Measurements from ENCODE around the gene CD274.
A peak's percentile ranks its signal among the peaks of the same experiment; 100 is the strongest.
"Not testable (repeated sequence)": the region's sequence is repeated elsewhere in the genome, so short reads cannot be mapped to it uniquely, and the experiment has no call there.

CD274 gene

DNA sequence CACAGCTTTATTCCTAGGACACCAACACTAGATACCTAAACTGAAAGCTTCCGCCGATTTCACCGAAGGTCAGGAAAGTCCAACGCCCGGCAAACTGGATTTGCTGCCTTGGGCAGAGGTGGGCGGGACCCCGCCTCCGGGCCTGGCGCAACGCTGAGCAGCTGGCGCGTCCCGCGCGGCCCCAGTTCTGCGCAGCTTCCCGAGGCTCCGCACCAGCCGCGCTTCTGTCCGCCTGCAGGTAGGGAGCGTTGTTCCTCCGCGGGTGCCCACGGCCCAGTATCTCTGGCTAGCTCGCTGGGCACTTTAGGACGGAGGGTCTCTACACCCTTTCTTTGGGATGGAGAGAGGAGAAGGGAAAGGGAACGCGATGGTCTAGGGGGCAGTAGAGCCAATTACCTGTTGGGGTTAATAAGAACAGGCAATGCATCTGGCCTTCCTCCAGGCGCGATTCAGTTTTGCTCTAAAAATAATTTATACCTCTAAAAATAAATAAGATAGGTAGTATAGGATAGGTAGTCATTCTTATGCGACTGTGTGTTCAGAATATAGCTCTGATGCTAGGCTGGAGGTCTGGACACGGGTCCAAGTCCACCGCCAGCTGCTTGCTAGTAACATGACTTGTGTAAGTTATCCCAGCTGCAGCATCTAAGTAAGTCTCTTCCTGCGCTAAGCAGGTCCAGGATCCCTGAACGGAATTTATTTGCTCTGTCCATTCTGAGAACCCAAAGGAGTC, at the start of gene CD274:
CD274 (plus strand) TSS at position 184 of the 733 bp plus-strand sequence. CDS start 5,572 bp downstream, outside the sequence.
- peak; percentile 58 for DNase-seq (ENCODE audit: low spot score)

DNA sequence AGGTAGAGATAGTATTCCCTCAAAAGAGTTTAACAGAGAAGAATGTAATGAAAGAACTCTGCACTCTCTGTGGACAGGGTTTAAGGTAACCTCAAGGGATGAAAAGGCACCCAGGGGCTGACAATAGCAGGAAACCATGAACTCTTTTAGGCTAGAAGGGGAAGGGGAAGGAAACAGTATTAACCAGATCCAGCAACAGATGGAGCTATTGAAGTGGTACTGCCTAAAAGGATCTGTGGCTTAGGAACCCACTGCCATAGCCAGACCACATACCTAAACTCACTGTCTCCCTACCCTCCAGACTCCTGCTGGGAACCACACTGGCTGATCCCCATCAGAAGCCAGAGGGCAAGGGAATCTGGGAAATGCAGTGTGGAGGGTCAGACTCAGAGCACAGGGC, 48.1 kb upstream of the CD274 start:
- DNase-seq (ENCODE audit: low spot score) = no peak

DNA sequence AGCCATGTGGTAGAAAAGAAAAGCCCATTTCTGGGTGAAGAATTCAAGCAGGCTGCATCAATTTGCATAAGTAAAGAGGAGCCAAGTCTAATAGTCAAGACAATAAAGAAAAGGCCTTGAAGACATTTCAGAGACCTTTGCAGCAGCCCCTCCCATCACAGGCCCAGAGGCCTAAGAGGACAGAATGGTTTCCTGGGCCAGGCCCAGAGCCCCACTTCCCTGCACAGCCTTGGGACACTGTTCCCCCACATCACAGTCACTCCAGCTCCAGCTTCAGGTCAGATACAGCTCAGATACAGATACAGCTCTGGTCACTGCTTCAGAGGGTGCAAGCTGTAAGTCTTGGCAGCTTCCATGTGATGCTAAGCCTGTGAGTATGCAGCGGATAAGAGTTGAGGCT, 41.7 kb upstream of the CD274 start:
- no peak for DNase-seq (ENCODE audit: low spot score)

DNA sequence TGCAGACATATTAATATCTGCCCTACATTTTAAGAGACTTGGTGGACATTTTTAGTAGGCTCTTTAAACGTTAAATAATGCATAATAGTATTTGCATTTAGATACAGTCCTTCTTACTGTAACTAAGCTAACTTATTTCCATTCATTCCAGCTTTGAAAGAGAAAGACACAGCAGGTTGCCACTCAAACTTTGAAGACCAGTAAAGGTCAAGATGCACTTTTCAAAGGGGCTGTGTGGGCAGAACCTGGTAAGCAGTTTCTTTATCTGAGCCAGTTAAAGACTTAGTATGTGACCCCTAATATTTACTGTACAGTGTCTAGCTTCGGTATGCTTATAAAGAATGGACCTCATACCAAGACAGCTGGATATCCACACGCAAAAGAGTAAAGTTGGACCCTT, 33.4 kb upstream of the CD274 start:
- no peak for DNase-seq (ENCODE audit: low spot score)

DNA sequence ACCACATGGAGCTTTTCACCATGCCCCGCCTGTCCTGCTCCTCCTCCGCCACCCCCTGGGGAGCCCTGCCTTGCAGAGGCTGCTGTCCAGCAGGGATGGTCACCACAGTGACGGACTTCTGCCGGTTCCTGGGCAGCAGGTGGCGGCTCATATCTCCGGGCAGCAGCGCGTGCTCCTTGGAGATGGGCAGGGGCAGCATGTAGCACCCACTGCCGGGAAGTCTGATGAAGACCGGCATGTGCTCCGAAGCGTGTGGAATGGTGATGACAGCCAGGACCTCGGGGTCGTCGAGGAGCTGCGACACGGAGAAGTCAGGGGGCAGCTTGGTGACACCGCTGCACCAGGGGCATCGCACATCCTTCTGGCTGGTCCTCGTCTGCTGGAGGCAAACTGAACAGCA, 31.9 kb upstream of the CD274 start:
- no peak for DNase-seq (ENCODE audit: low spot score)

DNA sequence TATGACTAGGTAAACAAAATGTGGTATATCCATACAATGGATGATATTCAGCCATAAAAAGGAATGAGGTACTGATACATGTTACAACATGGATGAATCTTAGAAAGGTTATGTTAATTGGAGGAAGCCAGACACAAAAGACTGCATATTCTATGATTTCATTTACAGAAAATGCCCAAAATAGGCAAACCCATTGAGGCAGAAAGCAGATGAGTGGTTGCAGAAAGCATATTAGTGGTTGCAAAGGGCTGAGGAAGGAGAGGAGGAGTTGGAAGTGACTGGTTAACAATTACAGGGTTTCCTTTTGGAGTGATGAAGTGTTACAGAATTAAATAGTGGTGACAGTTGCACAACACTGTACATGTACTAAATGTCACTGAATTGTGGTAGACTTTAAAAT, 30.4 kb upstream of the CD274 start:
- no peak for DNase-seq (ENCODE audit: low spot score)

DNA sequence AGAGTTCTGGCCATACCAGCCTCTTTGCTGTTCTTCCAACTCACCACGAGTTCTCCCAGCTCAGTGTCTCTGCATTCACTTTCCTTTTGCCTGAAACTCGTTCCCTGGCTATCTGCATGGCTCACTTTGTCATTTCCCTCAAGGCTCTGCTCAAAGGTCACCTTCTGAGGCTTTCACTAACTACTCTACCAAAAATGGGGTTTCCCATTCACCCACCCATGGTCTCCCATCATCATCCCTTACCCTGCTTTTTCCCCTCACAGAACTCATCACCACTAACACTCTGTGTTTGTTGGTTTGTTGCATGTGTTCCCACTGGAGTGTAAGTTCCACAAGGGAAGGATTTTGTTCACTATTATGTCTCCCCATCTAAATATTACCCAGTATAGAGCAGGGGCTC, 29.2 kb upstream of the CD274 start:
- DNase-seq (ENCODE audit: low spot score) = no peak

DNA sequence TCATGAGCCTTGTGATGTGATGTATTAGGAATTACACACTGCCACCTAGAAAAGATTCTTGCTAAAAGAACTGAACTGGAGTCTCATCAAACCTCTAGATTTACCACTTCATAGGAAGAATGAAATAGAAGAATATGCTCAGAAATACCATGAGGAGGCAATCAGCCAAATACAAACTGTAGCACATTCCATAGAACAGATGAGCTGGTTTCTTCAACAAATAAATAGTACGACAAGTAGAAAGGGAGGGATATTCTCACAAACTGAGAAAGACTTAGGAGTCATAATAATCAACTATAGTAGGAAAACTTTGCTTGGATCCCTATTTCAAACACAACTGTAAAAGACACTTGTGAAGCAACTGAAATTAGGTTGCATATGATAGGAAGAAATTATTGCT, 28.1 kb upstream of the CD274 start:
- DNase-seq (ENCODE audit: low spot score) = no peak

DNA sequence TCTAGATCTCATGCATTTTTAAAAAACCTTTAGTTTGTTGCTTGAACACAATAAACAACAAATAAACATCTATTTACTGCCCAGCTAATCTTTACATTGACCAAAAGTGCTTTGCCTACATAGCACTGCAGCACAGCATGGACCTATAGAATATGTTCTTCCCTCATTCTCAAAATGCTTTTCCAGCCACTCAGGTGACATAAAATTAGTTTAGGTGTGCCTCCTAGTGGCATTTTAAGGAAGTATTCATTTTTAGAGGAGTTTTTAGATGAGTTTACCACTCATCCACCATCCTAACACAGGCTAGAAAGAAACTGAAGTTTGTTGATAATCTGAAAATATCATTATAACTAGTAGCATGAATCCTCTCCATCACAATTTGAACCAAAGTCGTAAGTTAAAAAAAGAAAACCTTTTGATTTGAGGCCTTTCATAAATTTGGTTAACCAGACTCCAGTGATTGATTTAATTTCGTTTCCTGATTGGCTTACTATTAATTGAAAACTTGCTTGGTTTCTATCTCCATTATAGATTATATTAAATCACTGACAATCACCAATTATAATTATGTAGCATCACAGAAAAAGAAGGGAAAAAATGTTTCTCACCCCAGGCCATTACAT, 25.2 kb upstream of the CD274 start:
- peak; percentile 26 for DNase-seq (ENCODE audit: low spot score)

DNA sequence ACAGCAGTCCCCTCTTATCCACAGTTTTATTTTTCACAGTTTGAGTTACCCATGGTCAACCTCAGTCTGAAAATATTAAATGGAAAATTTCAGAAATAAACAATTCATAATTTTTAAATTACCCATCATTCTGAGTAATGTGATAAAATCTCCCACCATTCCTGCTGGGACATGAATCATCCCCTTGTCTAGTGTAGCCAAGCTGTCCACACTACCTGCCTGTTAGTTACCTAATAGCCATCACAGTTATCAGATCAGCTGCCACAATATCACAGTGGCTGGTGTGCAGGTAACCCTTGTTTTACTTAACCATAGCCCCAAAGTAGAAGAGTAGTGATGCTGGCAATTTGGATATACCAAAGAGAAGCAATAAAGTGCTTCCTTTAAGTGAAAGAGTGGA, 23.3 kb upstream of the CD274 start:
- no peak for DNase-seq (ENCODE audit: low spot score)

DNA sequence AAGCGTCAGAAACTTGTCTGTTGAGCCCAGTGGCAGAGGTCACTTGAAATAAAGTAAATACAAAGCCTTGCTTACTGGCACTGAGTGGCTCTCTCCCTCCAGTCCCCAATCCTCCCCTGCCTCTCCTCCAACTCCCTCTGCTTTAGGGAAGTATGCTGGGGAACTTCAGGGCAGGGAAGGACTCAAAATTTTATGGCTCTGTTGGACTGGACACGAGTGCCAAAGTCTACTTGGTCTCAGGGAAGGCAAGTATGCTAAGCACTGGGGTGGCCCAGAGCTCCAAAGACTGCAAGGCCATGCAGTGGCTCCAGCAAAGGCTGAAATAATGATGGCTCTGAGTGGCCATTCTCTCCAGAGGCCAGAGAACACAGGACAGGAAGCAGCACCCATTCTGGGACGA, 22.2 kb upstream of the CD274 start:
- no peak for DNase-seq (ENCODE audit: low spot score)

DNA sequence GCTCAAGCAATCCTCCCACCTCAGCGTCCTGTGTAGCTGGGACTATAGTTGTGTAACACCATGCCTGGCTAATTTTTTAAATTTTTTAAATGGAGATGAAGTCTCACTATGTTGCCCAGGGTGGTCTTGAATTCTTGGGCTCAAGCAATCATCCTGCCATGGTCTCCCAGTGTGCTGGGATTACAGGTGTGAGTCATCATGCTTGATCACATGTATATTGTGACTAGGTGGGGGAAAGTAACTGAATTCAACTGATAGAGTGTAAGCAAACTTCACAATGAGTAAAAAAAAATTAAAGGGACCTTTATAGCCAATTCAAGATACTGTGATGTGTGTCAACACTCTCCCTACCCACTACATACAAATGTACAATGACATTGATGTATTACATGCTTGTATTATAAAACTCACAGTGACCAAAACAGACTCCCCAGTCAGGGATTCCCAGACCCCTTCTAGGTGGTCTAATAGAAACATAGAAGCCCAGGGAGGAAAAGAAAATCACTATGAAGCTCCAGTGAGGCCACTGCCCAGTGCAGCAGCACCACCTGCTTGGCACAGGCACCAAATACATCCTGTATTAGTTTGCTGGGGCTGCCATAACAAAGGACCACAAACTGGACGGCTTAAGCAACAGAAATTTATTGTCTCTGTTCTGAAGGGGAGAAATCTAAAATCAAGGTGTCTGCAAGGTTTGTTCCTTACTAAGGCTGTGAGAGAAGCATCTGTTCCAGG, 21.4 kb upstream of the CD274 start:
- DNase-seq (ENCODE audit: low spot score) = no peak

DNA sequence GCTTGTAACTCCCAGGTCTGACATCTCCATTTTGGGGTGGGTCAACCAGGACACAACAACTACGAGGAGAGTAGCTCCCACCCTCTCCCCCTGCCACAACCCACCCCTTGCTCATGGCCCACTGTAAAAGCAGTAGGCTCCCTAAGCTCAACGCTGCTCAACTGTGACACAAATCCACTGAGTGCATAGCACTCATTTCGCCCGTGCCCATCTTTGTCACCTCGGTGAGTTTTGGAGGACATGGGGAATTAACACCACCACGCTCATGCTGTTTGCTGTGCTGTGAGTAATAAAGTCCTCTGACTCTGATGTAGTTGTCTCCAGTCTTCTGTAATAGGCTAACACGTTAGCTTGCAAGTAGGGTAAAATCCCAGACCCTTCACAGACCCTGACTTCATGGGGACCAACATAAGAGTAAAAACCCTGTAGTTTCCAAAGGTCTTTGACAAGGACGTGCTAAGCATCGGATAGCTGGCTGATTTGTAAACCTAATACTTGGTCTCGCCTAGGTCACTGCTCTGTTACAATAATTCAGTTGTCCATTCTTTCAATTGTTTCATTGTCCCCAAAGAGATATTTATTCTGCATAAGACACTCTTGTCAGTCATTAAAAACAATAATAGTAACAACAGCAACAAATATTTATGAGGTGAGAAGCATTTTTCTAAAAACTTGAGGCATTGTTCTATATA, 20.3 kb upstream of the CD274 start:
- DNase-seq (ENCODE audit: low spot score) = no peak

DNA sequence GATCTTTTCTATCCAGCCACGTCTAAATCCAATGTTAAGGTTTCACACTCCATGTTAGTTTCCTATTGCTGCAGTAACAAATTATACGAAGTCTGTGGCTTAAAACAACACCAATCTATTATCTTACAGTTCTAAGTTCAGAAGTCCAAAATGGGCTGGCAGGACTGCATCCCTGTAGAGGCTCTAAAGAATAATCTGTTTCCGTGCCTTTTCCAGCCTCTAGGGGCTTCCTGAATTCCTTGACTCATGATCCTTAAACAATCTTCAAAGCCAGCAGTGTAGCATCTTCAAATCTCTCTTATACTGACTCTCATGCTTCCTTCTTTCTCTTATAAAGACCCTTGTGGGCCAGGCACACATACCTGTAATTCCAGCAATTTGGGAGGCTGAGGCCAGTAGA, 19.4 kb upstream of the CD274 start:
- no peak for DNase-seq (ENCODE audit: low spot score)

DNA sequence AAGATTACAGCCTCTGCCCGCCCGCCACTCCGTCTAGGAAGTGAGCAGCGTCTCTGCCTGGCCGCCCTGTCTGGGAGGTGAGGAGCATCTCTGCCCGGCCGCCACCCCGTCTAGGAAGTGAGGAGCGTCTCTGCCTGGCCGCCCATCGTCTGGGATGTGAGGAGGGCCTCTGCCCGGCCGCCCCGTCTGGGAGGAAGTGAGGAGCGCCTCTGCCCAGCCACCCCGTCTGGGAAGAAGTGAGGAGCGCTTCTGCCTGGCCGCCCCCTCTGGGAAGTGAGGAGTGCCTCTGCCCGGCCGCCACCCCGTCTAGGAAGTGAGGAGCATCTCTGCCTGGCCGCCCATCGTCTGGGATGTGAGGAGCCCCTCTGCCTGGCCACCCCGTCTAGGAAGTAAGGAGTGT, 17.5 kb upstream of the CD274 start:
- not testable (repeated sequence) for DNase-seq (ENCODE audit: low spot score)

DNA sequence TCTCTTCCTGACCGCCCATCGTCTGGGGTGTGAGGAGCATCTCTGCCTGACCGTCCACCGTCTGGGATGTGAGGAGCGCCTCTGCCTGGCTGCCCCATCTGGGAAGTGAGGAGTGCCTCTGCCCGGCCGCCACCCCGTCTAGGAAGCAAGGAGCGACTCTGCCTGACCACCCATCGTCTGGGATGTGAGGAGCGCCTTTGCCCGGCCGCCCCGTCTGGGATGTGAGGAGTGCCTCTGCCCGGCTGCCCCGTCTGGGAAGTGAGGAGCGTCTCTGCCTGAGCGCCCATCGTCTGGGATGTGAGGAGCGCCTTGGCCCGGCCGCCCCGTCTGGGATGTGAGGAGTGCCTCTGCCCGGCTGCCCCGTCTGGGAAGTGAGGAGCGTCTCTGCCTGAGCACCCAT, 17.0 kb upstream of the CD274 start:
- not testable (repeated sequence) for DNase-seq (ENCODE audit: low spot score)

DNA sequence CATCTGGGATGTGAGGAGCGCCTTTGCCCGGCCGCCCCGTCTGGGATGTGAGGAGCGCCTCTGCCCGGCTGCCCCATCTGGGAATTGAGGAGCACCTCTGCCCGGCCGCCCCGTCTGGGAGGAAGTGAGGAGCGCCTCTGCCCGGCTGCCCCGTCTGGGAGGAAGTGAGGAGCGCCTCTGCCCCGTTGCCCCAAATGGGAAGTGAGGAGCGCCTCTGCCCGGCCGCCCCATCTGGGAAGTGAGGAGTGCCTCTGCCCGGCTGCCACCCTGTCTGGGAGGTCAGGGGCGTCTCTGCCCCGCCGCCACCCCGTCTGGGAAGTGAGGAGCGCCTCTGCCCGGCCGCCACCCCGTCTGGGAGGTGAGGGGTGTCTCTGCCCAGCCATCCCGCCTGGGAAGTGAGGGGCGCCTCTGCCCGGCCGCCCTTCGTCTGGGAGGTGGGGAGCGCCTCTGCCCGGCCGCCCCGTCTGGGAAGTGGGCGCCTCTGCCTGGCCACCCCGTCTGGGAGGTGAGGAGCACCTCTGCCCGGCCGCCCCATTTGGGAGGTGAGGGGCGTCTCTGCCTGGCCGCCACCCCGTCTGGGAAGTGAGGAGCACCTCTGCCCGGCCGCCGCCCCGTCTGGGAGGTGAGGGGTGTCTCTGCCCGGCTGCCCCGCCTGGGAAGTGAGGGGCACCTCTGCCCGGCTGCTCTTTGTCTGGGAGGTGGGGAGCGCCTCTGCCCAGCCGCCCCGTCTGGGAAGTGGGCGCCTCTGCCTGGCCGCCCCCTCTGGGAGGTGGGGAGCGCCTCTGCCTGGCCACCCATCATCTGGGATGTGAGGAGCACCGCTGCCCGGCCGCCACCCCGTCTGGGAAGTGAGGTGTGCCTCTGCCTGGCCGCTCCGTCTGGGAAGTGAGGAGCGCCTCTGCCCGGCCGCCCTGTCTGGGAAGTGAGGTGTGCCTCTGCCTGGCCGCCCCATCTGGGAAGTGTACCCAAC, 16.2 kb upstream of the CD274 start:
- not testable (repeated sequence) for DNase-seq (ENCODE audit: low spot score)

DNA sequence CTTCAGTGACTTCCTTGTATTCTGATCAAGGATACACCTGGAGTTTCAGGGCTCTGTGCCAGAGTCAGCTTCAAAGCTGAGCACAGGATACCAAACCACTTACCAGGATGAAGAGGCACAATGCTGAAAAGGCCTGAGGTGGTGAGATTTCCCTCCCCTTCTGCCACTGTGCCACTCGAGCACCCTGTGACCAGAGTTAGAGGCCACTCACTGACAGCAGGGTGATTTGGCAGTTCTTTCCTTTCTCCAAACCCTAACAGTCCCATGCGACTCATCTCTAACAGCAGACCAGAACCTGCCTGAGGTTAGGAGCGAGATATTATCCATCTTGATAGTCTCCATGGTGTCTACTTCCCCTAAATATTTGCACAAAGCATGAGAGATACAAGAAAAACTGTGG, 14.4 kb upstream of the CD274 start:
- no peak for DNase-seq (ENCODE audit: low spot score)

DNA sequence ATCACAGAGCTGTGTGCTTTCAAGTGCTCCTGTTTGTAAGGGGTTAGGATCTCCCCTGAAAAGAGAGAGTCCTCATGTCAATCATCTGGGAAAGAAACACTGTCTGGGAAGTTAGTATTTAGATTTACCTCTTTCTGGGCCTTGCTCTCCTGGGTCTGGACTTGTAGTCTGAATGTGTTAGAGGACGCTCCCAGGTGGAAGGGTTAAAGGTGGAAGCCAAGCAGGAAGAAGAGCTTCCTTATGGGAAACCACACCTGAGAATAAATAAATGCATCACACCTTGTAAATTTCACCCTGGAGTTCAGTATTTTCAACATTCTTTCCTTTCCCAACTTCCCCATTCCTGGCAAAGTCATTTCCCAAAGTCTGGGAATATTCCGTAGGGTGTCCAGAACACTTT, 13.9 kb upstream of the CD274 start:
- no peak for DNase-seq (ENCODE audit: low spot score)

DNA sequence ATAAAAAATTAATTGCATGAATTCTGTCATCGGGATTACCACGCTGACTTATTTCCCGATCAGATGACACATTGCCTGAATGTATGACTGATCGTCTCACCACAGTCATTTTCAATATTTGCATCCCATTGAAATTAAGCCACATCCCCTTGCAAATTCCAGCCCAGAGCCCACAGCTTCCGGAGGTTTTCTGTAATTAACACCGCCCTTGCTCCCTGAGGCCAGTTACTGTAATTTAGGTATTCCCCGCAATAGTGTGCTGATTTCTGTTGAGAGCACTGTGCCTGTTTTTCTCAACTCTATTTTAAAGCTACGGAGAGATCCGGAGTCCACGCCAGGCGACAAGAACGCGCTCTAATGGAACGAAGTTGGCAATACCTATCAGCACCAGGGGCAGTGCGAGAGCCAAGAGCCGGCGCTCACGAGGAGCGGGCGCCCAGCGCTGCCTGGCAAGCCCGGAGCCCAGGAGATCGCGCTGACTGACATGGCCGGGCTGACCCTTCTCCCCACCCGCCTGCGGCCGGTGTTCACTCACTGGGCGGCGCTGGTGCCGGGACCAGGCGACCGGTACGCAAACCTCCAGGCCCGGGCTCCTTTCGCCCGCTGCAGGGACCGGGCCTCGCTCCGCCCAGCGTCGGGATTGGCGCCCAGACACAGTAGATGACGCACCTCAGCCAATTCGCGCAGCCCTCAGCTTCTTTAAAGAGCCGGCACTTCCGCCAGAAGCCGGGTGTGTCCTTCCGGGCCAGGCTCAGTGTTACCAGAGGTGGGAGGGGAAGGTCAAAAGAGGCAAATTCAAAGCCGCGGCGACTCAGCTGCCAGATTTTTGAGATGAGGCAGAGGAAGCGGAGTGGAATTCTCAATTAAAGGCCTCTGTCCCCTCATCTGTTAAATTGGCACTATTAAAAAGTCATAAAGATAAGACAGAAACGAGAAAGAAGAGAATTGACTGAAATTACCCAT, 12.8 kb upstream of the CD274 start, which contains the start of gene PLGRKT:
PLGRKT (minus strand) TSS at position 672 of the 963 bp plus-strand sequence. CDS start 5,948 bp downstream, outside the sequence.
- peak; percentile 86 for DNase-seq (ENCODE audit: low spot score)

Measured in germinal center (tissue), 1 donor.